ENCODE results near the gene GPR63.

The GPR63 gene

DNA sequence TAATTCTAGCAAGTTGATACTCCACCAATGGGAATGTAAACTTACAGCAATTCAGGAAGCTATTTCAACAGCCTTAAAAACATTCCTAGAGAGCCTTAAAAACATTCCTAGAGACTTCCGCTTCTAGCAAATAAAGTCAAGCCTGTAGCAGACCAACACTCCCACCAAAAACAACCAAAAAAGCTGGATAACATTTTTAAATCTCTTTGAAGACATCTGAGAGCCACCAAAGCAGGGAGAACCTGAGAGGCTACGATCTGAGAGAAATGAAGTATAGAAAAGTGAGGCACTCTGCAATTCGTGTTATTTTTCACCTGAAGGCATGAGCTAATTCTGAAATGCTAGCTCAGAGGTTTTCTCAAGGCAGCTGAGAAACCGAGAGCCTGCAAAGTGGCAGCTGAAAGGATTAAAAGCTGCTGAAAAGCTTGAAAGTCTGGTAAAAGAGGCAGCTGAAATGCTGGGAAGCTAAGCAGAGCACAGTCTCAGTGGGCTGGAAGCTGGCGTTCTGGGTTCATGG is 20.9 kb downstream of the GPR63 start:
- DNase-seq, result no peak

DNA sequence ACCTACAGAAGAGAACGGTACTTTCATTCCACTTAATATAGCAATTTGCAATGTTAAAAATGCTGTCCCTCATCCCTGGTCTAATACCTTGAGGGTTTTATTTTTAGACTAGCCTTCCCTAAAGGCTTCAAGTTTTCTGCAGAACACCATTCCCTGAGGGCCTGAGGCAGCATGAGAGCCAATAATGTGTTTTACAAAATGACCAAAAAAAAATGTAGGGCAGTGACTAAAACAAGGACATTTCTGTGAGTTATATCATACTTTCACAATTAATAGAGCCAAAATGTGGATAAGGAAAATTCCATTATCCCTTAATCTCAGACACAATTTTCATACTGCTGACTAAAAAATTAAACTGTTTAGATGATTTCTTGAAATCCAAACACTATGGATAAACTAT is 22.7 kb downstream of the GPR63 start:
- DNase-seq, result no peak

DNA sequence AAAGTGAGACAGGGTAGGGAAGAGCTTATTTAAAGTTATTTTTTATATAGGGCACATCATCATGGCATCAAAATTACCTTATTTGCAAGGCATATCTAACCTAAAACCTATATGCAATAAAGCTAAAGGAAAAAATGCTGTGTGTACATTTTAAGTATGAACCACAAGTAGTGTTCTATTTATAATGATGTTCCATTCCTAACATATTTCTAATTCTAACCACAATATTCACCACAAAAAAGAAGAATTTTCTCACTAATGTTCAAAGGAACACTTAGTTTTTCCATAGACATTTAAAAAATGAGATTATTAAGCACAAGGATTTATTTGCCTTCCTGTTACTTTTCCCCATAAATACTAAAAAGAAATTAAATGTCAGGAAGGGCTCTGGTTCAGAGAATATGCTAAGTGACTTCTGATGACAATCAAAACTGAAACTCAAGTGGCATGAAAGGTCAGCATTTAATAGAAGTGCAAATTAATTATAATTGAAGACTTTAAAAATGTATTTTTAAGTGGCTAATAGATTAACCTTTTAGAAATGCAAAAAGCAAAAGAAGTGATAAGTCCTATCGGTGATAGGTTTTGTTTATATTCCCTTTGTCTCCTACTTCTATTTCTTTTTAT is 25.1 kb downstream of the GPR63 start:
- DNase-seq, result no peak

DNA sequence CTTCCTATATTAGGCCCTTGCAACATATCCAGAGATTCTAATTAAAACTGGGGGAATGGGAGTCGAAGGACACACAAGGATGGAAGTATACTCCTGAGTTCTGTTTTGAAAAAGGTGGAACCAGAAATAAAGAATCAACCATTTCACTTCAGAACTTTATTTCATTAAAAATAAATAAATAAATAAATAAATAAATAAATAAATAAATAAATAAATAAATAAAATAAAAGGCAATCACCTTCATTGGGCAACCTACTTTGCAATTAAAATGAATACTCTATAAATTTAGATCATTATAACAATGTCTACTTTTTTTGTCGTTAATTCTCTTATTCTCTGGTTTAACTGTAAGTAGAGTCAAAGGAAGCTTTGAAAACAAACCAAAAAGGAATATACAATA is 25.6 kb downstream of the GPR63 start:
- no peak for DNase-seq

DNA sequence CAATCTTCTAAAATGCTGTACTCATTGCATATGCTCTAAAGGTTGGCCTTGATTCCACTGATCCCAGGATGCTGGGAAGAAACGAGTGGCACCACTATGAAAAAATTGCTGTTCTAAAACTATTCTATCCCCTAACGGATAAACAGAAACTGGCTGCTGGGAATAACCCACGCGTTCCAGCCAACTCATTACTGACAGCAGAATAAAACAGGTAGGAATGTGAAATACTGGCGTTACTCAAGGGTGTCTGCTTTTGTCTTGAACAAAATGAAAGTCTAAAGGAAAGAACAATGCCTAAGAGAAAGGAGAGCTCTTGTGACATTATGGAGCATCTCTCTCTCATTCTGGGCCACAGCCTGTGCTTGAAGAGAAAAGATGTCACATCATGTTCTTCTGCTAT is 26.1 kb downstream of the GPR63 start:
- no peak for DNase-seq

DNA sequence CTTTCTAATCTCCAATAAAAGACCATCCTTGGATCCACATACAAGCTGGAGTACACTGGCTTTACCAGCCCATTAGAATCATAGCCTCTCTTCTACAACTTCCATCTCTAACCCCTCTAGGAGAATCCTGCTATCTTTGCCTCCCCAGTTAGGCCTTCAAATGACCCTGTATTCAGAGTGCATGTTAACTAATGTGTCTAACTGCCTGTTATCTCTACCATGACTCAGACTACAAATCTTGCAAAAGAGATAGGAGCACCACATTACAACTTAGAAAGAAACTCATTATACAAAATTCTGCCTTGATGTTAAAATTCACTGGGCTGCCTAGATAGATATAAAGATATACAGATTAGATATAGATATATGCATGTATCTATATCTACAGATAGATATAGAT is 28.2 kb downstream of the GPR63 start:
- DNase-seq, result no peak

DNA sequence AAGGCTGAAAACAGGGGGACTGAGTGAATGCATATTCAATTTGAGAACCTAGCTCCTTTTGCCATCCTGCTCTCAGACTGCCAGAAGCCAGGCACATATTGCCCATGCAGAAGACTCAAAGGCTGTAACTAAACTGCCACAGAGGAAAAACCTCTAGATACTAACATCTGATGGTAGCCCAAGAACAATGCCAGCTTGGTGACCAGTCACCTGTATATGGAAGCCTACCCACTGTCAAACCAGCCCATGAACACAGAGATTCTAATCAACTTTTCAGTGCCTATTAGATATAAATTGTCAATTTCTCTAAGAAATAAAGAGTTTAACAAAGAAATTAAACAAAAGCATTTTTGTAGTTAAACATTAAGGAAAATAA is 34.2 kb downstream of the GPR63 start:
- DNase-seq, result no peak

DNA sequence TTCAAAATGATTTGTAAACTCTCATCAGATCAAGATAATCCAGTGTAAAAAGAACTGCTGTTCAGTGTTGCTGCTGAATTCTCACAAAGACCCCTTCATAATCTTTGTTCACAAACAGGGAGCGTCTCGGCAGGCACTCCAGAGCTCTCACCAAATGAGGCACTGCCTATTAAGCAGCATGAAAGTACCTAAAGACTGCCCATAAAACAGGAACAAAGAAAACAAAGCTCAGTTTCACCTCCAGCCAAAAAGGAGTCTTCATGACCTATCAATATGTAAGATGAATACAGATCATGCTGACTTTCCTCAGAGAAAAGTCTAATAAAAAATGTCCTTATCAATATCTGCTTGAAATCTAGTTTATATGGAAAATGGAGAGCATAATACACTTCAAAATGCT is 41.8 kb downstream of the GPR63 start:
- DNase-seq, result no peak

DNA sequence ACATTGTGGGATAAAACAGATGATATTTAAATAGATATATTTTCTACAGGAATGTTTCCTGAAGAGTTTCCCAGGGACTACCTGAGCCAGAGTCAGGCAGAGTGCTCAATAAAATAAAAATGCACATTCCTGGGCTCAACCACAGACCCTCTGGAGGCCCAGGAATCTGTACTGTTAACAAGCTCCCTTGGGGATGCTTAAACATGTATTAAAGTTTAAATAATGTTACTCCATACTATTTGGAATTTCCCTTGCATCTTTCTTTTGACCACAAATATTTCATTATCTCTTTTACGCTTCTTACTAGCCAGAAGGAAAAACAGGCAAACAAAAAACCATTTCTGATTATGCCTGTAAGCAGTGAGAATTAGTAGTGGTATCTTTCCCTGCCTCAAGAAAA is 42.3 kb downstream of the GPR63 start:
- DNase-seq, result no peak

DNA sequence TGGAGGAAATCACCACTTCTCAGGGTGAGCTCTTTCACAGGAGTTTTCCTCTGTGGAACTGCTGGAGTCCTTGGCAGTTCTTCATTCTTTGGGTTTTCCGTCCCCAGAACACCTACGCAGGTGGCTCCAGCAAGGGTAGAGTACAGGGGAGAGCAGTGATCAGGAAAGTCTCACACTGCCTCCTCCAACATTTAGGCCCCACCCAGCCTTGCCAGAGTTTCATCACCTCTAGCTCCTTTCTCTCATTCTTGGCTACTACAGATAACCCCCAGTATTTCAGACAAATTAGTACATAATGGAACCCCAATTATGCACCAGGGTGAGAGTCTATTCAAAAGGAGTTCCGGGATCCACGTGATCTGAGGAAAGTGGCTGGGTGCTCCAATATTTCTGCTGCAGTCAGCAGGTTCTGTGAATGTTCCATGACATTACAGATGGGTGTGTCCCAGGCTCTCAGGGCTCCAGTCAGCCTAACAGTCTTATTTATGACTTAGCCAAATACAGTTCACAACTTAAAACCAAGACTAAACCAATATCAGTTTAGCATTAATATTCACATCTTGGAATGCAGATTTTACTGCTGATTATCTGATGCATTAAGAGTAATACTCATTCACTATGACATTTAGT is 44.6 kb downstream of the GPR63 start:
- no peak for DNase-seq

DNA sequence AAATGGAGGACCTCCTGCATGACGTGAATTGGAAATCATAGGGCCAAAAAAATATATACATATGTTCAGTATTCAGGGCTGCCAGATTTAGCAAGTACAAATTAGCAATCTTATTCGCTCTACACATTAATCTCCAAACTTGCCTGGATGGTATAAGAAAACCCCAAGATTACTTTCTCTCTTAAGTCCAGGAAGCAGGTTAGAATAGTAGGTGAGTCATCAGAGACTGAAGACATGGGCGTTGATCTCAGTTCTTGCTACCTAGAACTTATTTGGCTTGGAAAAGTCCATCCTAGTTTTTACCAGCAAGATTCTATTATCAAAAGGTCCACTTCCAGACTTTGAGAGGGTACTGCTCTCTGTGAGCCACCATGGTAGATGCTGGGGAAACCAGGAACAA is 47.4 kb downstream of the GPR63 start:
- no peak for DNase-seq

DNA sequence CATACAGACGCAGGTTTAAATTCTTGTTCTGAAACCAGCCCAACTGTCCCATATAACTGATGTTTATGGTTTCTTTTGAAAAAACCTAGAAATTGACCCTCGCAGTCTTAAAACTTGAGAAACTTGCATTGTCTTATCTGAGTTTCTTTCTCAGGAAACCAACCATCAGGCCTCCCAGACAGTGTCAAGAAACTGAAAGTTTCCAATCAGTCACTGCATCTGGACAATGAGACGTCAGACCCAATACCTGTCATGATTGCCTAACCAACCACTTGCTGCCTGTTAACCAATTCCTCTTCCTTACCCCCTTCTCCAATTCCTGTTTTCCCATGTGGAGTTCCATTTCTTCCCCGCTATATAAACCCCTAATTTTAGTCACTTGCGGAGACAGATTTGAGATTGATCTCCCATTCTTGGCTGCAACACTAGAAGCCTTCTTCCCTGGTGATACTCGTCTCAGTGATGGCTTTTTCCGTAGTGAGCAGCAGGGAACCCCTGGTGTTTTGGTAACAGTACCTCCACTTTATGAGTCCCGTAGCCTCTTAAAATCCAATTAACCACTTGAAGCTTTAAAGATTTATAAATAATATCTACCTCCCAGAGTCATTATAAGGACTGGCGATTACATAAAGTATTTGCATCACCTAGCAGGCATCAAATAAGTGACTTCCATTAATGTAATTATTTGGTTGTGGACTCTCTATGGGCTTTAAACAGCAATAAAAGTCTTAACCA is 49.3 kb downstream of the GPR63 start:
- DNase-seq, result no peak

DNA sequence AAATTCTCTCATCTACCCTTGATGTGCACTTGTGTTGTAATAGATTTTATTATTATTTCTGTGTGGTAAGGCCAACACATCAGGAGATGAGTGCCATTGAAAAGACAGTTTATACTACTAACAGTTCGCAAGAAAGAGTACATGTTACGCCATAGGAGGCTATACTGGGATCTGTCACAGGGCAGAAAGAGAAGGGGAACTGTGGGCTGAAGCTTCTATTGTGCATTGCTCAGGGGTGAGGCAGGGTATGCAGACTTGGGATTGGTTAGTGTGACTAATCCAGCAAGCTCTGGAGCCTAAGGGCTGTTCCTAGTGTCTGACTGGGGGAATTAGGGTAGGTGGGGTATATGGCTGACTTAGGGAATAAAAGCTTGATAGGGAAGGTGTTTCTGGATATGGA is 50.9 kb downstream of the GPR63 start:
- DNase-seq, result no peak

DNA sequence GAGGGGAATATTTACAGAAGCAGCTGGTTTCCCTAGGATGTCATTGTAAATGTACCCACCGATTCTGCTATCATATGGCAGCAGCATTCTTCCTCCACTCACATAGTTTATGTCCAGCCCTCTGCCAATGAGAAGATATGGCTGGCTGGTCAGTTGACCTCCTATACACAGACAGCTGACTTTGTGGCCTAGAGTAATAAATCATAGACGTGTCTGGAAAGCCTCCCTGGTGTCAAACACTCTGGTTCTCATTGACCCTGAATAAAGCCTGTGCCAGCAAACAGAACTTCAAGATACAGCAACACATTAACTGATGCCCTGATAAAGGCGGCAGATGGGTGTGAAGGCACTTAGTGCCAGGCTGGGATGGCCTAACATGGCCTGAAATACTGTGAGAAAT is 52.6 kb downstream of the GPR63 start:
- DNase-seq, result no peak

DNA sequence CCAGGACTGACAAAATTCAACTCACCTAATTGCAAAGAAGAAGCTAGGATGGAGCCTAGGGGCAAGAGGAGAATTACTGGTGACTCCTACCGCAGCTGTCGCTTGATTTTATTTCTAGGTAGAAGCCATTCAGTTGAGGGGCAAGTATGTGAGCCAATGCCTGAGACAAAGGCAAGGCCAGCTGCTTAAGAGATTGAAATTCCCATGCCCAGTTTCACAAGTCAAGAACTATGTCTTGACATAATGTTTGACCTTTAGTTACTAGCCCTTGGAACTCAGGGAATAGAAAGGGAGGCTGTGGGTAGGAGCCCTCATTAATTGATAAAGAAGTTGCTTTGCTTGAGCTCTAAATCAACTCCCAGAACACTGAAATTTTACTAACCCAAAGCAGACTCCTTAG is 54.0 kb downstream of the GPR63 start:
- DNase-seq, result no peak

DNA sequence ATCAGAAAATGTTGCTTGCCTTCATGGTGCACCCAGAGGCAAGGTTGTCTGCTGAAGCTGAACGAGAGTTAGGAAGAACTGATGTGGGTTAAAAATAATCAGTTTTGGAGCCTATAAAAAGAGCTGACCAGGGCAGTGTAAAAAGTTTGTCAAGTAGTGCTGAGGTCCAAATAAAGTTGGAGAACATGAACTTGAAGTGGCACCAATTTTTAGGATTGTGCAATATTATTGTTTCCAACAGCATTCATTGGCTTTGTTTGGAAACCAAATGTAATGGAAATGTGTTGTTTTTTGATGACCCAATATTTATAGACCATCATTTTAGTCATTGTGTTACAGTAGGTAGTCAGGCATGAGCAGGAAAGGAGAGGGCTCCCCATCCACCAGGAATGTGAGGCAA is 55.7 kb downstream of the GPR63 start:
- no peak for DNase-seq

DNA sequence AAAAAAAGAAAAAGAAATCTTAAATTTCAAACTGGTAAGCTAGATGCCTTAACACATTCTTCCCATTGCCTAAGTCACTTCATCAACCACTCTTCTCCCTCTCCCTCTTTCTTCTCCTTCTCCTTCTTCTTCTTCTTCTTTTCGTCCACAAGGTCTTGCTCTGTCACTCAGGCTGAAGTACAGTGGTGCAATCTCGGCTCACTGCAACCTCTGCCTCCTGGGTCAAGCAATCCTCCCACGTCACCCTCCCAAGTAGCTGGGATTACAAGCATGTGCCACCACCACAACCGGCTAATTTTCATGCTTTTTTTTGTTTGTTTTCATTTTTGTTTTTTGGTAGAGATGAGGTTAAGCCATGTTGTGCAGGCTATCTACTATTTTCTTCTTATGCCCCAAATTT is 60.2 kb downstream of the GPR63 start:
- DNase-seq, result no peak

DNA sequence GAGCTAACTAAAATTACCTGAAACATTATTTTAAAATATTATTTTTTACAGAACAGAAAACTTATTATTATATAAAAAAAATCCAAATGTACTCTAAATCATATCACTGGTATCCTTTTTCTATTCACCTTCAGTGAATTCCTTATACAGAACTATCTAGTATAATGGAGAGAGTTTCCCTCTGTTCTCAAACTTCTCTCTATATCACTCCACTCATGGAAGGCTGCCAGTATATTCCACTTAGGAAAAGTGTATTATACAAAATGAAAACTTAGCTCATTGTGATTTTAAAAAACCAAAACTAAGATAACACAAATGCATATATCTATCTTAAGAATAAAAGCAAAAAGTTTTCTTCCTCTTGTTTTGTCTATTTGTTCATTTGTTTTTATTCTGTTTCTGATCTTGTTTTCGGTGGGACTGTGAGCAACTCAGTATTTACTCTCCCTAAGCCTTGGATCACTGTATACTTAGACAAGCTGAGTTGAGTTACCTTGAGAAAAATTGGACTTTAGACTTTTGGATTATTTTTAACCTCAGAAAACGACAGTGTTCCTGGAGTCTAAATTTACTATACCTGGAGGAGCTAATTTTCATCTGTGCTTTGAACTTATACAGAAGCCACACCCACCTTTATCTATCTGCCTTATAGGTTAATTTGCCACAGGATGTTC is 61.4 kb downstream of the GPR63 start:
- no peak for DNase-seq

DNA sequence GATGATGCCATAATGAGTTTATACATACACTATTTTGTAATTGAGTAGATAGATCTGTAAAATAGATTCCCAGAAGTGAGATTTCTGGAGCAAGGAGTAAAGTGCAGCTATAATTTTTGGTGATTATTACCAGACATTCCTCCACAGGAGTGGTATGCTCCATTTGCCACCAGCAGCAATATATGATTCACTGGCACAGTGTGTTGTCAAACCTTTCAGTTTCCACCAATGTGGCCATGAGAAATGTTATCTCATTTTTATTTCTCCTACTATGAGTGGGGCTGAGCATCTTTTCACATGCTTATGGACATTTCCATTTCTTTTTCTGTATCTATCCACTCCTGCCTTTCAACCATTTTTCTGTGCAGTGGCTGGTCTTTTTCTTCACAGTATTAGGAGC is 70.5 kb downstream of the GPR63 start:
- DNase-seq, result no peak

DNA sequence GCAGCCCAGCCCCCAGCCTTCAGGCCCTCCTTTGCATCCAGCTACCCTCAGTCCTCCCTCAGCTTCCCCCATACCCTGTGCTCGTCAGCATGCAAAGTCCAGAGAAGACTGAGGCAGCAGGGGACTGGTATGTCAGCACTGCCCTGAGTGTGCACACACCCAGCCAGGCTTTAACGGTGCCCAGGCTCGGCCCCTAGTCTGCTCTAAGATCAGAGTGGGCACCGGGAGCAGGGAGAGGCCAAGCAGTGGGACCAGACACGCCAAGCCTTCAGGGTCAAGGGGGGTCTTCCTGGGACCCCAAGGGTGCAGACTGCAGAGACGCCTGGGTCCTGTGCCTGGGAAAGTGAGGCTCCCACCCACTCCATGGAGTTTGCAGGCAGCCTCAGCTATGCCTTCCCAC is 74.7 kb downstream of the GPR63 start:
- no peak for DNase-seq

DNA sequence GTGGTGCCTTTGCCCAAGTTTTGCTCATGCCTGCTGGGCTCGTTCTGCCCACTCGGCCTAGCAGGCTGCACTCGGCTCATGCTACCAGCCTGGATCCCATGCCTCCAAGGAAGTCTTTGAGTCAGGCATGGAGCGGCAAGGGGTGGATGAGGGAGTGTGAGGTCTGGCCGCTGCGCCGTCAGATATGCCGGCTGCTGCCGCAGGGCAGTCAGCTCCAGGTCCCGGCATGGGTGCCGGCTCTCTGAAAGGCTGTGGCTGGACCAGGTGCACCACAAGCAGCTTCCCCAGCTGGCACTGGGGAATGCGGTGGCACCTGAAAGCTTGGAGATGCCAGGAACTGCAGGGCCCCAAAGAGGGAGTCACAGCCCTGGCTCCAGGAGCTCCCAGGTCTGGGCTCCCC is 75.5 kb downstream of the GPR63 start:
- DNase-seq, result no peak

DNA sequence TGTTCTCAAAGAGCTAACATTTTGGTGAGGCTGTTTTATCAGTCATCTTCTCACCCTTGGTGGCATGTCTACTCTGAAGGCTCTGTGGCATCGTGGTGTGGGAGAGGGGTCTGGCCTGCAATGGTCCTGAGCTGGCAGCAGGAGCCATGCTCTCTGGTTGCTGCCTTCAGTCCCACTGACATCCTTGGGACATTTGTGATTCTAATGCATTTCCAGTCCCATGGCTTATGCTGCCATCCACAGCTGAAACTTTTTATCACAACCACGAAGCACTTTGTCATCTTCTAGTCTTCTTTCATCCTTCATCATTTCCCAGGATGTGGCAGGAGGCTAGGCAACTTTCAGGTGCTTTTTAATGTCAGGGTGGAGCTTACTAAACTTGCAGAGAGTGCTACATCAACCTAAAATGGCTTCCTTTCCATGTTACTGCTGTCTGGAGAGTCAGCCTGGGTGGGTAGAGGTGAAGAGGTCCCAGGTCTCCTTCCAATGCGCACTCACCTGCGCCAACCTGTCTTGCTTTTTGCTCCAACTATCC is 77.1 kb downstream of the GPR63 start:
- no peak for DNase-seq

DNA sequence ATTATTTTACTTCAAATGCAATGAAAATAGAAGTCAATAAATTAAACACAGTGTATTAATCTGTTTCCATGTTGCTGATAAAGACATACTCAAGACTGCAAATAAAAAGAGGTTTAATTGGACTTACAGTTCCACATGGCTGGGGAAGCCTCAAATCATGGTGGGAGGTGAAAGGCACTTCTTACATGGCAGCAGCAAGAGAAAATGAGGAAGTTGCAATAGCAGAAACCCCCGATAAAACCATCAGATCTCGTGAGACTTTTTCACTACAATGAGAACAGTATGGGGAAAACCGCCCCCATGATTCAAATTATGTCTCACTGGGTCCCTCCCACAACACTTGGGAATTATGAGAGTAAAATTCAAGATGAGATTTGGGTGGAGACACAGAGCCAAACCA is 82.2 kb downstream of the GPR63 start:
- no peak for DNase-seq

DNA sequence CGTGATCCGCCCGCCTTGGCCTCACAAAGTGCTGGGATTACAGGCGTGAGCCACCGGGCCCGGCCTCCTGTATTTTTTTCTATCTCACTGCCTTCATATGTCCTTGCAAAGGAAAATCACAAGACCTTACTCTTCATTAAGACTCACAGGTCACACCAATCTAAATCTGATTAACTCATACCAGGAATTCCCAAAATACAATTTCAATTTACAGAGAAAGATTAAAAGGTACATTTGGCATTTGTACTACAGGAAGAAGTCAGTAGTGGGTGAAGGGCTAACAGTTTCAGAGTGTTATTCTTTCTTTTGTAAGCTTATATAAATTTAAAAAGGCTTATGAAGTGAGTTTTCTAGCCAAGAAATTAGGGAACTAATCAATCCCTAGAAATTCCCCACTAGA is 87.4 kb downstream of the GPR63 start:
- DNase-seq, result no peak

All from right hindlimb (tissue), 1 donor.